ENCODE results near the gene LGALS13. TPM values are rescaled to one million over a fixed set of nuclear protein-coding genes. Genes with fewer than 3 reads are reported as not detected.

LGALS13 gene
- total and polyA plus RNA-seq, 7 donors, result not detected

- H3K36me3 ChIP-seq (ENCODE audit: insufficient read depth in 1 of 2, low read depth in 1 of 2), result no peaks in the 10 kb centered on the region
- no peak for ATAC-seq
- H3K4me3 ChIP-seq, result no peak overlapping the region
- WGBS, 3 donors, result 33 to 45% (median 39%) methylated on average over 5 of the region's 5 CpGs
- no peaks in the 10 kb centered on the region for H3K27me3 ChIP-seq (ENCODE audit: insufficient read depth in 3 of 3, low read length in 2 of 3)
- no peak overlapping the region for H3K27ac ChIP-seq
- intact Hi-C loops (cut with DNase I), result no loop called here
- no peak for TF ChIP-seq CTCF (IDR thresholded peaks at IDR 0.05)
- no peaks in the 10 kb centered on the region for H3K9me3 ChIP-seq
- DNase-seq, result no peak
- H3K4me1 ChIP-seq, result peaks cover 7% of the 10 kb centered on the region
Measured at GRCh38 chr19:39557811-39558623, 44.3 kb upstream of the LGALS13 start.

- WGBS, 3 donors, result 44 to 56% (median 50%) methylated on average over 6 of the region's 6 CpGs
- DNase-seq (no peak), ATAC-seq (no peak)
- no peak for TF ChIP-seq CTCF (IDR thresholded peaks at IDR 0.05)
- no peaks in the 10 kb centered on the region for H3K9me3 ChIP-seq
- no peak overlapping the region for H3K4me3 ChIP-seq
- no peaks in the 10 kb centered on the region for H3K36me3 ChIP-seq (ENCODE audit: insufficient read depth in 1 of 2, low read depth in 1 of 2)
- H3K27me3 ChIP-seq (ENCODE audit: insufficient read depth in 3 of 3, low read length in 2 of 3), result no peaks in the 10 kb centered on the region
- no peak overlapping the region for H3K27ac ChIP-seq
- intact Hi-C loops (cut with DNase I), result no loop called here
- peaks cover 7% of the 10 kb centered on the region for H3K4me1 ChIP-seq
Measured at GRCh38 chr19:39558624-39559117, 43.7 kb upstream of the LGALS13 start.

- Histone ChIP-seq H3K4me1 (peaks cover 2% of the 10 kb centered on the region), H3K9me3 (no peaks in the 10 kb centered on the region), H3K36me3 (ENCODE audit: insufficient read depth in 1 of 2, low read depth in 1 of 2) (no peaks in the 10 kb centered on the region), H3K27ac (no peak overlapping the region), H3K27me3 (ENCODE audit: insufficient read depth in 3 of 3, low read length in 2 of 3) (peaks cover 2 to 9% (median 8%) of the 10 kb centered on the region in 3 donors), H3K4me3 (no peak overlapping the region)
- ATAC-seq (peak in 2 of 4 donors; percentile 42), DNase-seq (no peak)
- intact Hi-C loops (cut with DNase I), result no loop called here
- 47 to 54% (median 51%) methylated on average over 2 of the region's 2 CpGs for WGBS, 3 donors
- no peak for TF ChIP-seq CTCF (IDR thresholded peaks at IDR 0.05)
Measured at GRCh38 chr19:39563408-39563807, 38.9 kb upstream of the LGALS13 start.

- Histone ChIP-seq H3K9me3 (no peaks in the 10 kb centered on the region), H3K4me3 (no peak overlapping the region), H3K36me3 (ENCODE audit: insufficient read depth in 1 of 2, low read depth in 1 of 2) (no peaks in the 10 kb centered on the region), H3K27me3 (ENCODE audit: insufficient read depth in 3 of 3, low read length in 2 of 3) (peaks cover 3 to 11% (median 9%) of the 10 kb centered on the region in 3 donors), H3K4me1 (no peaks in the 10 kb centered on the region), H3K27ac (no peak overlapping the region)
- no peak for ATAC-seq
- WGBS, 3 donors, result 29 to 43% (median 38%) methylated on average over 3 of the region's 3 CpGs
- TF ChIP-seq CTCF (IDR thresholded peaks at IDR 0.05), result no peak
- no peak for DNase-seq
- intact Hi-C loops (cut with DNase I), result no loop called here
Measured at GRCh38 chr19:39566064-39566463, 36.3 kb upstream of the LGALS13 start.

All from psoas muscle (tissue), 8 donors.